ENCODE data around the gene HRAS.

HRAS gene

DNA sequence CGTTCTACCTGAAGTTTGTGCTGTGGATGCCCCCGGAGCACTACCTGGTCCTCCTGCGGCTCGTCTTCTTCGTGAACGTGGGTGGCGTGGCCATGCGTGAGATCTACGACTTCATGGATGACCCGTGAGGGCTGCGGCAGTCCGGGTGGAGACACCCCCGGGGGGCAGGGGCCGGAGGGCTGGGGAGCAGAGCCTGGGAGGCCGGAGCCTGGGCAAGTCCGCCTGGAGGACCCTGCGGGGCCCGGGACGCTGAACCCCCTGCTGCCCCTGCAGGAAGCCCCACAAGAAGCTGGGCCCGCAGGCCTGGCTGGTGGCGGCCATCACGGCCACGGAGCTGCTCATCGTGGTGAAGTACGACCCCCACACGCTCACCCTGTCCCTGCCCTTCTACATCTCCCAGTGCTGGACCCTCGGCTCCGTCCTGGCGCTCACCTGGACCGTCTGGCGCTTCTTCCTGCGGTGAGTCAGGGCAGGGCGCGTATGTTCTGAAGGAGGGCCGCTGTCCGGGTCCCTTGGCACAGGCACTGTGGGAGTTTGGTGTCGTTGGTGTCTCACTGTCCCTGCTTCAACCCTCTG, 45.7 kb downstream of the HRAS start:
- CTCF ChIA-PET = no interaction called here
- TF ChIP-seq, protein P1, sequence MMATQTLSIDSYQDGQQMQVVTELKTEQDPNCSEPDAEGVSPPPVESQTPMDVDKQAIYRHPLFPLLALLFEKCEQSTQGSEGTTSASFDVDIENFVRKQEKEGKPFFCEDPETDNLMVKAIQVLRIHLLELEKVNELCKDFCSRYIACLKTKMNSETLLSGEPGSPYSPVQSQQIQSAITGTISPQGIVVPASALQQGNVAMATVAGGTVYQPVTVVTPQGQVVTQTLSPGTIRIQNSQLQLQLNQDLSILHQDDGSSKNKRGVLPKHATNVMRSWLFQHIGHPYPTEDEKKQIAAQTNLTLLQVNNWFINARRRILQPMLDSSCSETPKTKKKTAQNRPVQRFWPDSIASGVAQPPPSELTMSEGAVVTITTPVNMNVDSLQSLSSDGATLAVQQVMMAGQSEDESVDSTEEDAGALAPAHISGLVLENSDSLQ (IDR thresholded peaks at IDR 0.05) = no peak
- TF ChIP-seq NFRKB (IDR thresholded peaks at IDR 0.05) = no peak
- no peak for TF ChIP-seq BHLHE40 (IDR thresholded peaks at IDR 0.05; ENCODE audit: borderline replicate concordance)
- no peak for TF ChIP-seq TARDBP (IDR thresholded peaks at IDR 0.05)
- no peak for TF ChIP-seq LEF1 (IDR thresholded peaks at IDR 0.05; ENCODE audit: borderline replicate concordance)
- no peak for TF ChIP-seq ARNT (IDR thresholded peaks at IDR 0.05)
- no peak for TF ChIP-seq SUZ12 (IDR thresholded peaks at IDR 0.05)
- TF ChIP-seq ELF4 (IDR thresholded peaks at IDR 0.05) = no peak
- no peak for TF ChIP-seq CTBP1 (IDR thresholded peaks at IDR 0.05; ENCODE audit: borderline replicate concordance)
- TF ChIP-seq SP1 (IDR thresholded peaks at IDR 0.05) = no peak
- no peak for TF ChIP-seq ZNF384 (IDR thresholded peaks at IDR 0.05)
- TF ChIP-seq FOXK2 (IDR thresholded peaks at IDR 0.05) = no peak
- no peak for TF ChIP-seq L3MBTL2 (conservative IDR thresholded peaks at IDR 0.05)
- no peak for TF ChIP-seq FOXA1 (IDR thresholded peaks at IDR 0.05)
- no peak for TF ChIP-seq FOXM1 (IDR thresholded peaks at IDR 0.05; ENCODE audit: borderline replicate concordance)
- TF ChIP-seq HDGF (IDR thresholded peaks at IDR 0.05; ENCODE audit: borderline replicate concordance) = no peak
- no peak for DNase-seq (ENCODE audit: extremely low spot score)
- POLR2A ChIA-PET = interaction anchor here (1.2 kb wide), 1 partner anchor 17 kb away, joined by 3 read pairs; the partner anchor contains the start of gene RNH1

DNA sequence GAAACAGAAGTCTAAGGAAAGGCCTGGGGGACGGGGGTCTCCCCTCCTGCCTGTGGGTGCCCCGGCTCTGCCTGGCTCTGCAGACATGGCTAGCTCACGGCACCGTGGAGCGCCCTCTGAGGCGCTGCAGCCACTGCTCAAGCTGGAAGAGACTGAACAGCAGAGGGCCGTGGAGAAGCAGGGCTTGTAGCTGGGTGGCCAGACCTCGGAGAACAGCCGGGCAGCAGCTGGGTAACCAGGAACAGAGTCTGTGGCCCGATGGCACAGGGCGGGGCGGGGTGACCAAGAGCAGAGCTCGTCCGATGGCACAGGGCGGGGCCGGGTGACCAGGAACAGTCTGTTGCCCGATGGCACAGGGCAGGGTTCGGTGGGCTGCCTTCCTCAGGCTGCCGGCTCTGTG, 46.4 kb downstream of the HRAS start:
- ChIA-PET CTCF (no interaction called here), POLR2A (interaction anchor here (1.2 kb wide), 1 partner anchor 18 kb away, joined by 3 read pairs; the partner anchor contains the start of gene RNH1)
- TF ChIP-seq ARNT (IDR thresholded peaks at IDR 0.05) (no peak), SP1 (IDR thresholded peaks at IDR 0.05) (no peak), ZNF384 (IDR thresholded peaks at IDR 0.05) (no peak), FOXM1 (IDR thresholded peaks at IDR 0.05; ENCODE audit: borderline replicate concordance) (no peak), ELF4 (IDR thresholded peaks at IDR 0.05) (no peak), FOXA1 (IDR thresholded peaks at IDR 0.05) (no peak), LEF1 (IDR thresholded peaks at IDR 0.05; ENCODE audit: borderline replicate concordance) (no peak), FOXK2 (IDR thresholded peaks at IDR 0.05) (no peak), CTBP1 (IDR thresholded peaks at IDR 0.05; ENCODE audit: borderline replicate concordance) (no peak), BHLHE40 (IDR thresholded peaks at IDR 0.05; ENCODE audit: borderline replicate concordance) (no peak), SUZ12 (IDR thresholded peaks at IDR 0.05) (no peak), HDGF (IDR thresholded peaks at IDR 0.05; ENCODE audit: borderline replicate concordance) (no peak), L3MBTL2 (conservative IDR thresholded peaks at IDR 0.05) (no peak), TARDBP (IDR thresholded peaks at IDR 0.05) (no peak), NFRKB (IDR thresholded peaks at IDR 0.05) (no peak)
- TF ChIP-seq, protein P1 (IDR thresholded peaks at IDR 0.05) = no peak
- no peak for DNase-seq (ENCODE audit: extremely low spot score)

DNA sequence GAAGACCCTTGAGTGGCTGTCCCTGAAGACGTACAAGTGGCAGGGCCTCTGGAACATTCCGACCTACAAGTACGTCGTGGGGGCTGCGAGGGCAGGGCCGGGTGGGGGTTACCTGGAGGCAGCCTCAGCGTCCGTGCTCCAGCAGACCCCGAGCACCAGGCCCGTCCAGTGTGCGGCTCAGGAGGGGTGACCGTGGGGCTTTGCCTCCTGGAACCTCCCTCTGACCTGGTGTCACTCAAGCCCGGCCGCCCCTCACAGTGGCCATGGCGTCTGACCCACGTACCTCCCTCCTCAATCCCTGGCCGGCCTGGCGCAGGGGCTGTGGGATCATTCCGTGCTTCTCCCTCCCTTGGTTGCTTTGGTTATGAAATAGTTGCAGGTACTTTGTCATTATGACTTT, 46.8 kb downstream of the HRAS start:
- POLR2A ChIA-PET = interaction anchor here (1.2 kb wide), 1 partner anchor 18 kb away, joined by 3 read pairs; the partner anchor contains the start of gene RNH1
- no peak for TF ChIP-seq FOXM1 (IDR thresholded peaks at IDR 0.05; ENCODE audit: borderline replicate concordance)
- no peak for TF ChIP-seq BHLHE40 (IDR thresholded peaks at IDR 0.05; ENCODE audit: borderline replicate concordance)
- TF ChIP-seq FOXK2 (IDR thresholded peaks at IDR 0.05) = no peak
- TF ChIP-seq, protein P1 (IDR thresholded peaks at IDR 0.05) = no peak
- no peak for DNase-seq (ENCODE audit: extremely low spot score)
- CTCF ChIA-PET = interaction anchor here (0.6 kb wide), 1 partner anchor 38 kb away, joined by 3 read pairs; the partner anchor contains the start of gene PTDSS2

DNA sequence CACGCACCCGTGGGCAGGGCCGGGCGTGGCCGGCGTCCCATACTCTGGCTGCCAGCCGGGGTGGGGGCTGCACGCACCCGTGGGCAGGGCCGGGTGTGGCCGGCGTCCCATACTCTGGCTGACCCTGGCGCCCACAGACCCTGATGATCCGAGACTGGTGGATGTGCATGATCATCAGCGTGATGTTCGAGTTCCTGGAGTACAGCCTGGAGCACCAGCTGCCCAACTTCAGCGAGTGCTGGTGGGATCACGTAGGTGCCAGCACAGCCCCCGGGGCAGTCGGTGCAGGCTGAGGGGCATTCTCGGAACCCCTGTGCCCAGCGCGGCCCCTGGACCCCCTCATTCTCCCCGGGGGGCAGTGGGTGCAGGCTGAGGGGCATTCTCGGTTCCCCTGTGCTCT, 47.3 kb downstream of the HRAS start:
- DNase-seq (ENCODE audit: extremely low spot score) = no peak
- TF ChIP-seq LEF1 (IDR thresholded peaks at IDR 0.05; ENCODE audit: borderline replicate concordance) (no peak), ZNF384 (IDR thresholded peaks at IDR 0.05) (no peak), FOXM1 (IDR thresholded peaks at IDR 0.05; ENCODE audit: borderline replicate concordance) (no peak), FOXK2 (IDR thresholded peaks at IDR 0.05) (no peak), L3MBTL2 (conservative IDR thresholded peaks at IDR 0.05) (no peak), HDGF (IDR thresholded peaks at IDR 0.05; ENCODE audit: borderline replicate concordance) (no peak), ARNT (IDR thresholded peaks at IDR 0.05) (no peak), TARDBP (IDR thresholded peaks at IDR 0.05) (no peak), SUZ12 (IDR thresholded peaks at IDR 0.05) (no peak), CTBP1 (IDR thresholded peaks at IDR 0.05; ENCODE audit: borderline replicate concordance) (no peak), FOXA1 (IDR thresholded peaks at IDR 0.05) (no peak), ELF4 (IDR thresholded peaks at IDR 0.05) (no peak), NFRKB (IDR thresholded peaks at IDR 0.05) (no peak), SP1 (IDR thresholded peaks at IDR 0.05) (no peak), BHLHE40 (IDR thresholded peaks at IDR 0.05; ENCODE audit: borderline replicate concordance) (no peak)
- TF ChIP-seq, protein P1 (IDR thresholded peaks at IDR 0.05) = no peak
- POLR2A ChIA-PET = no interaction called here
- CTCF ChIA-PET = interaction anchor here (0.6 kb wide), 1 partner anchor 38 kb away, joined by 3 read pairs; the partner anchor contains the start of gene PTDSS2

DNA sequence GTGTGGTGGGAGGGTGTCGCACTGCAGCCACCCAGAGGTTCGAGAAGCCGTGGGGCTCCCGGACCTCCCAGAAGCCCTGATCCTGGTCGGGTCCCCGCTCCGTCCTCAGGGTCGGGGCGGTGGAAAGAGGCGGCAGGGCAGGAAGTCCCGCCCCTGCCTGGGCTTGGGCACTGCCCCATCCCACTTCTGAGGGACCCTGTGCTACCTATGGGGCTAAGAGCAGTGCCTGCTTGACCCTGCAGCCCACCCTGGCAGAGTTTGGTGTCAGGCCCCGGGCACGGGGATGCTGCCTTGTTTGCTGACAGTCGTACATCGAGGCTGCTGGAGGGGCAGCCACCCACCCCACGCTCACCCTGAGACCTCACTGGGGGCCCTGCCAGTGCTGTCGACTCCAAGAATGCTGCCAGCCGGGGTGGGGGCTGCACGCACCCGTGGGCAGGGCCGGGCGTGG, 47.8 kb downstream of the HRAS start:
- TF ChIP-seq, protein P1 (IDR thresholded peaks at IDR 0.05) = no peak
- TF ChIP-seq ELF4 (IDR thresholded peaks at IDR 0.05) (no peak), SUZ12 (IDR thresholded peaks at IDR 0.05) (no peak), FOXA1 (IDR thresholded peaks at IDR 0.05) (no peak)
- DNase-seq (ENCODE audit: extremely low spot score) = no peak
- ChIA-PET POLR2A (no interaction called here), CTCF (no interaction called here)

All from HEK293T (cell line).